Stimulated activated CD4-positive, alpha-beta T cell treated with anti-CD3 and anti-CD28 coated beads, Interleukin-12 subunit alpha, Interleukin-12 subunit beta, amount 100 ng/mL, for 24 hours (primary cell): ENCODE measurements around the gene GPX4.

ENCODE experiments used
- DNase-seq, 2 experiments: peaks; one replicate each; pipeline ENCODE4 v3.0.0-alpha.2; 2020; ENCODE audit warnings: low read depth in 2 of 2

The GPX4 gene

GRCh38 chr19:1130771-1131717 lies 27.2 kb downstream of the GPX4 start:
- no peak for DNase-seq

- peak; percentile 74 to 87 for DNase-seq
These were observed 28.1 kb downstream of the GPX4 start for GRCh38 chr19:1131718-1132551.

- no peak for DNase-seq
These were observed 29.0 kb downstream of the GPX4 start for GRCh38 chr19:1132552-1133383.

GRCh38 chr19:1133471-1133929 lies 29.7 kb downstream of the GPX4 start:
- DNase-seq = peak; percentile 57 to 65

- DNase-seq = no peak
These were observed 30.6 kb downstream of the GPX4 start for GRCh38 chr19:1134431-1134830.

- no peak for DNase-seq
These were observed 31.7 kb downstream of the GPX4 start for GRCh38 chr19:1135454-1135853.

- DNase-seq = no peak
These were observed 32.4 kb downstream of the GPX4 start for GRCh38 chr19:1136201-1136600.

GRCh38 chr19:1136621-1137317 lies 33.0 kb downstream of the GPX4 start:
- no peak for DNase-seq

- DNase-seq = no peak
These were observed 34.3 kb downstream of the GPX4 start for GRCh38 chr19:1138121-1138520.

GRCh38 chr19:1139126-1139525 lies 35.3 kb downstream of the GPX4 start:
- DNase-seq = no peak

- DNase-seq = no peak
These were observed 36.7 kb downstream of the GPX4 start for GRCh38 chr19:1140272-1141027.

GRCh38 chr19:1141944-1142343 lies 38.1 kb downstream of the GPX4 start:
- no peak for DNase-seq

- no peak for DNase-seq
These were observed 40.1 kb downstream of the GPX4 start for GRCh38 chr19:1143828-1144399.

GRCh38 chr19:1144741-1145140 lies 40.9 kb downstream of the GPX4 start:
- no peak for DNase-seq

GRCh38 chr19:1145635-1146411 lies 42.0 kb downstream of the GPX4 start:
- DNase-seq = no peak

- DNase-seq = no peak
These were observed 42.6 kb downstream of the GPX4 start for GRCh38 chr19:1146412-1146699.

- DNase-seq = no peak
These were observed 43.3 kb downstream of the GPX4 start for GRCh38 chr19:1146858-1147780.

- no peak for DNase-seq
These were observed 44.2 kb downstream of the GPX4 start for GRCh38 chr19:1147934-1148549.
